Stimulated activated effector memory CD8-positive, alpha-beta T cell treated with anti-CD3 and anti-CD28 coated beads, Interleukin-12 subunit alpha, Interleukin-12 subunit beta, amount 100 ng/mL, for 72 hours (primary cell): ENCODE measurements around the gene MGST1.
"Not testable (repeated sequence)": the region's sequence is repeated elsewhere in the genome, so short reads cannot be mapped to it uniquely, and the experiment has no call there.

Experiments
- ATAC-seq: fragments of 150-1000 bp; cut with Tn5 transposase; 2 replicates; pipeline ENCODE4 v1.10.0; 2021
- DNase-seq, 2 donors: peaks; one replicate each; pipeline ENCODE4 v3.0.0; 2021 to 2022; ENCODE audit warnings: low spot score in 2 of 2
- H3K27ac Mint-ChIP-seq: one replicate; pipeline ENCODE4 v1.8.0; 2022; ENCODE audit warnings: mild to moderate bottlenecking, mixed read lengths
- H3K36me3 Mint-ChIP-seq: one replicate; pipeline ENCODE4 v1.8.0; 2022; ENCODE audit warnings: mild to moderate bottlenecking, mixed read lengths
- H3K4me1 Mint-ChIP-seq: one replicate; pipeline ENCODE4 v1.8.0; 2022; ENCODE audit warnings: mixed read lengths
- H3K4me3 Mint-ChIP-seq: one replicate; pipeline ENCODE4 v1.8.0; 2022; ENCODE audit warnings: mild to moderate bottlenecking, mixed read lengths
- H3K9me3 Mint-ChIP-seq: one replicate; pipeline ENCODE4 v1.8.0; 2022; ENCODE audit warnings: mixed read lengths

MGST1 gene

DNA sequence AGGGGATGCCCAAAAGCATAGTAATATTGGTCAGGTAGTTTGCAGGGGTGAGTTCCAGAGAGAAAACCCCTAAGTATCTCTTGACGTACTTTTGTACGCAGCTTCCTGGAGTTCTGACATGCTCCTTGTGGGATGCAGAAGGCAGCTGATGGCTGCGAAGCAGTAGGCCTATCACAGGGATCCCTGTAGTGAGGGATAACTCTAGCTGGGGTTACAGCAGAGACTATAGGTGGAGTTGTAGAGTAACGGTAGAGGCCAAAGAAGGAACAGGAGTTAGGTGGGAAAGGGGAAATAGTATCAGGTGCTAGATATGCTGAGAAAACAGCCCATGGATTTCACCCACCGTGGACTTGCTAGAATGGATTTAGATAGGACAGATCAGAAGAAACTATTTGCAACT is 37.3 kb downstream of the MGST1 start:
- no peak for DNase-seq
- Mint-ChIP-seq H3K9me3 (peaks cover 18% of the 10 kb centered on the region), H3K27ac (no peak overlapping the region), H3K4me1 (no peaks in the 10 kb centered on the region), H3K36me3 (no peaks in the 10 kb centered on the region), H3K4me3 (no peak overlapping the region)
- ATAC-seq, result no peak

GRCh38 chr12:16385782-16386646 is 38.6 kb downstream of the MGST1 start:
- Mint-ChIP-seq H3K36me3 (no peaks in the 10 kb centered on the region), H3K9me3 (peaks cover 15% of the 10 kb centered on the region), H3K27ac (no peak overlapping the region), H3K4me3 (no peak overlapping the region), H3K4me1 (no peaks in the 10 kb centered on the region)
- ATAC-seq (no peak), DNase-seq (no peak)

- H3K4me1 Mint-ChIP-seq, result no peaks in the 10 kb centered on the region
- no peak for ATAC-seq
- H3K9me3 Mint-ChIP-seq, result peaks cover 10% of the 10 kb centered on the region
- H3K4me3 Mint-ChIP-seq, result no peak overlapping the region
- no peaks in the 10 kb centered on the region for H3K36me3 Mint-ChIP-seq
- DNase-seq, result no peak
- no peak overlapping the region for H3K27ac Mint-ChIP-seq
These were observed 40.5 kb downstream of the MGST1 start for GRCh38 chr12:16387919-16388318.

GRCh38 chr12:16389594-16389993 is 42.1 kb downstream of the MGST1 start:
- no peak overlapping the region for H3K27ac Mint-ChIP-seq
- no peaks in the 10 kb centered on the region for H3K36me3 Mint-ChIP-seq
- H3K4me1 Mint-ChIP-seq, result no peaks in the 10 kb centered on the region
- DNase-seq, result no peak
- no peak for ATAC-seq
- no peak overlapping the region for H3K4me3 Mint-ChIP-seq
- peaks cover 10% of the 10 kb centered on the region for H3K9me3 Mint-ChIP-seq

DNA sequence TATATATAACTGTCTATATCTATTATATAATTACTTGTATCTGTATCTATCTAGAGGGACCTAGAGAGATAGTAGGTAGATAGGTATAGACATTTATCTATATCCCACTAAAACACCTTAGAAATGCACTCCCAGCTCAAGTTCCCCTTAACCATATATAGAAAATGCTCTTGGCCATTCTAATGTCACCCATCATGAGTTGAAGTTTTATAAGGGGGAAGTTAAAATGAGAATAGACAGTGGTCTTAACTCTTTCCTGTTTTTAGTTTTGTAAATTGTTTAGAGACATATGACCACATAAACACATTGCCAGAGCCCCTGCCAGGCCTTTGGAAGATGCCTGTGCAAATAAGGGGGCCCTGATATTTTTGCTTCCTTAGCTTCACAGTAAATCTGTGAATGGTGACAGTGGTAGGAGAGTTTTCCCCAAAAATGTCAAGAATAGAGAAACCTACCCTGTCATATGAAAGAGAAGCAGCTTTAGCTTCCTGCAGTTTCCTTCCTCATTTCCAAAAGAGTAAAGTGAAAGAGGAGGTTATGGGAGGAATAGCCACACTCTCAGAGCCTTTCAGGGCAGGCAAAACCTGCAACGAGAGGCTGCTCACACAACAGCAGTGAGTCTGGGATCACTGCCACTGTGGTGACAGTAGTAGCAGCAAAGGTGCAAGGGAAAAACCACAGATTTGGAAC is 45.5 kb downstream of the MGST1 start:
- no peaks in the 10 kb centered on the region for H3K36me3 Mint-ChIP-seq
- H3K9me3 Mint-ChIP-seq, result peaks cover 7% of the 10 kb centered on the region
- DNase-seq (no peak), ATAC-seq (no peak)
- no peak overlapping the region for H3K27ac Mint-ChIP-seq
- H3K4me3 Mint-ChIP-seq, result no peak overlapping the region
- no peaks in the 10 kb centered on the region for H3K4me1 Mint-ChIP-seq

- DNase-seq (no peak), ATAC-seq (no peak)
- Mint-ChIP-seq H3K27ac (no peak overlapping the region), H3K4me3 (no peak overlapping the region), H3K36me3 (no peaks in the 10 kb centered on the region), H3K9me3 (peaks cover 7% of the 10 kb centered on the region), H3K4me1 (no peaks in the 10 kb centered on the region)
These were observed 51.7 kb downstream of the MGST1 start for GRCh38 chr12:16399101-16399500.

DNA sequence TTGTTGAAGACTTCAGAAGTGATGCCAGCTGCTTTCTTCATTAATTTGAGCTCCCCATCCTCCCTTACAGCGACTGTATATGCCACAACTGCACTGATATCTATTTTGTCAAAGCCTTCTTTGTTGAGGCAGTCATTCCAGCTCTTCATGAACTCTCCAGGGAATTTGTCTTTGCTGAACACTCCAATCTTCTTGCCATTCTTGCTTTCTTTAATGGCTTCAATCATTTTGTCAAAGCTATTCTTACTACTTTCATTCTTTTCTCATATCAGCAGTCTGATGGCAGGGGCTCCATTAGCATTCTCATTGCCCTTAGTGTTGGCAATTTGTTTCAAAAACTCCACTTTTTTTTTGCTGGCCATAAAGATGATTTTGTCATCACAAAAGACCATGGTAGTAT is 54.4 kb downstream of the MGST1 start:
- not testable (repeated sequence) for H3K36me3 Mint-ChIP-seq, H3K27ac Mint-ChIP-seq, ATAC-seq, H3K4me3 Mint-ChIP-seq, H3K4me1 Mint-ChIP-seq, DNase-seq, H3K9me3 Mint-ChIP-seq

DNA sequence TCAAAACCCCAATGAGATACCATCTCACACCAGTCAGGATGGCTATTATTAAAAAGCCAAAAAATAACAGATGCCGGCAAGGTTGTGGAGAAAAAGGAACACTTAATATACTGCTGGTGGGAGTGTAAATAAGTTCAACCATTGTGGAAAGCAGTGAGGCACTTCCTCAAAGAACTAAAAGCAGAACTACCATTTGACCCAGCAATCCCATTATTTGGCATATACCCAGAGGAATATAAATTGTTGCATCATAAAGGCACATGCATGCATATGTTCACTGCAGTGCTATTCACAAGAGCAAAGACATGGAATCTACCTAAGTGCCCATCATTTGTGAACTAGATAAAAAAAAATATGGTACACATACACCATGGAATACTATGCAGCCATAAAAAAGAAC is 59.9 kb downstream of the MGST1 start:
- DNase-seq (no peak), ATAC-seq (no peak)
- H3K27ac Mint-ChIP-seq, result no peak overlapping the region
- H3K9me3 Mint-ChIP-seq, result peaks cover 19% of the 10 kb centered on the region
- H3K4me3 Mint-ChIP-seq, result no peak overlapping the region
- no peaks in the 10 kb centered on the region for H3K4me1 Mint-ChIP-seq
- H3K36me3 Mint-ChIP-seq, result no peaks in the 10 kb centered on the region
